Left lung (tissue), 10 donors: Measurements from ENCODE around the gene HS3ST5. TPM values are rescaled to one million over a fixed set of nuclear protein-coding genes. Genes with fewer than 3 reads are reported as not detected.

ENCODE experiments used
- ATAC-seq: fragments of 200-7000 bp; cut with Tn5 transposase; one replicate; pipeline ENCODE4 v1.9.1; 2020; ENCODE audit warnings: moderate library complexity
- DNase-seq, 4 donors: peaks; one replicate each; pipeline ENCODE4 v3.0.0-alpha.2; 2013 to 2020
- H3K27ac ChIP-seq, 2 donors: fragments of 200-600 bp; sonication (generic) in 1 of 2; one replicate each; pipeline versions ENCODE4 v1.5.0 to v1.8.0; 2020 to 2021
- H3K27me3 ChIP-seq, 2 donors: fragments of 200-600 bp; sonication (generic) in 1 of 2; one replicate each; pipeline versions ENCODE4 v1.5.0 to v1.8.0; 2020 to 2021
- H3K36me3 ChIP-seq, 2 donors: fragments of 200-600 bp; sonication (generic) in 1 of 2; one replicate each; pipeline versions ENCODE4 v1.5.0 to v1.8.0; 2020 to 2021
- H3K4me1 ChIP-seq, 2 donors: fragments of 200-600 bp; one replicate each; pipeline ENCODE4 v1.8.0; 2021
- H3K4me3 ChIP-seq, 2 donors: fragments of 200-600 bp; sonication (generic) in 1 of 2; one replicate each; pipeline versions ENCODE4 v1.5.0 to v1.8.0; 2020 to 2021; ENCODE audit warnings: mild to moderate bottlenecking in 1 of 2
- H3K9me3 ChIP-seq, 2 donors: fragments of 200-600 bp; sonication (generic) in 1 of 2; one replicate each; pipeline versions ENCODE4 v1.5.0 to v1.8.0; 2020 to 2021
- intact Hi-C, 2 donors: fragments of 100-400 bp; cut with DNase I; formaldehyde crosslinking; loops; one replicate each; pipeline versions ENCODE4 v1.11.2 to v1.14.2; 2022
- polyA plus RNA-seq, 6 donors: library from polyadenylated mRNA; unstranded; fragments of 120-200 nt; gene quantifications; one replicate each; pipeline ENCODE4 v1.2.1, GENCODE V29; 2013; ENCODE audit not compliant: insufficient read length in 6 of 6
- total RNA-seq, 2 donors: library from RNA; stranded (reverse); fragmentation: NEBNext Ultra II Directional; extraction: Animal tissue kit (Norgen Biotek cat#: 25700); gene quantifications; one replicate each; pipeline ENCODE4 v1.2.1, GENCODE V29; 2021
- TF ChIP-seq, protein P1 (sequence below), 2 donors: fragments of 200-600 bp; sonication (generic) in 1 of 2; IDR thresholded peaks; one replicate each; pipeline versions ENCODE4 v1.5.0 to v1.8.0; 2021; ENCODE audit warnings: antibody characterized with exemption in 2 of 2
- donor health status: DM: no; HTN: yes; CAD: no.
- donor health status: DM: no; HTN: no; CAD: no.

The HS3ST5 gene
- total and polyA plus RNA-seq, 8 donors: 0.06 to 0.33 (median 0.18) TPM; not detected in 1

DNA sequence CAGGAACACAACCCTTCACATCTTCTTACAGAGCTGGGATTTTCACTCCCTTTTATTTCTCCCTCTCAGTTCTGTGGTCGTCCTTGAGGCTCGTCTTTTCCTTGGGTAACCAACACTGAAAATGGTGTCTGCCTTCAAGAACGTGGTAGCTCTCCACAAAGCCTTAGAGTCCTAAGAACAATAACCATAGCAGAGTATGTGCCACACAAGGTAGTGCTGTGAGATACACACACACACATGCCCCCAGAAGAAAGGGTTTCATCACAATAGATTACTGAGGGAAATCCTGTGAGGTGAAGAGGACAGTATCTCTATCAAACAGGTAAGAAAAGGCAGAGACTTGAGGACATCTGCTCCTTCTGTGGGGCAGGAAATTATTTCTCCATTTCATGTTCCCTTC lies 267.0 kb downstream of the HS3ST5 start:
- no peak overlapping the region for H3K27ac ChIP-seq
- H3K27me3 ChIP-seq: no peaks in the 10 kb centered on the region
- TF ChIP-seq, protein P1, sequence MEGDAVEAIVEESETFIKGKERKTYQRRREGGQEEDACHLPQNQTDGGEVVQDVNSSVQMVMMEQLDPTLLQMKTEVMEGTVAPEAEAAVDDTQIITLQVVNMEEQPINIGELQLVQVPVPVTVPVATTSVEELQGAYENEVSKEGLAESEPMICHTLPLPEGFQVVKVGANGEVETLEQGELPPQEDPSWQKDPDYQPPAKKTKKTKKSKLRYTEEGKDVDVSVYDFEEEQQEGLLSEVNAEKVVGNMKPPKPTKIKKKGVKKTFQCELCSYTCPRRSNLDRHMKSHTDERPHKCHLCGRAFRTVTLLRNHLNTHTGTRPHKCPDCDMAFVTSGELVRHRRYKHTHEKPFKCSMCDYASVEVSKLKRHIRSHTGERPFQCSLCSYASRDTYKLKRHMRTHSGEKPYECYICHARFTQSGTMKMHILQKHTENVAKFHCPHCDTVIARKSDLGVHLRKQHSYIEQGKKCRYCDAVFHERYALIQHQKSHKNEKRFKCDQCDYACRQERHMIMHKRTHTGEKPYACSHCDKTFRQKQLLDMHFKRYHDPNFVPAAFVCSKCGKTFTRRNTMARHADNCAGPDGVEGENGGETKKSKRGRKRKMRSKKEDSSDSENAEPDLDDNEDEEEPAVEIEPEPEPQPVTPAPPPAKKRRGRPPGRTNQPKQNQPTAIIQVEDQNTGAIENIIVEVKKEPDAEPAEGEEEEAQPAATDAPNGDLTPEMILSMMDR (IDR thresholded peaks at IDR 0.05): no peak
- no peak overlapping the region for H3K4me3 ChIP-seq
- DNase-seq (no peak), ATAC-seq (no peak)
- H3K4me1 ChIP-seq: no peaks in the 10 kb centered on the region
- intact Hi-C loops: no loop called here
- no peaks in the 10 kb centered on the region for H3K9me3 ChIP-seq
- no peaks in the 10 kb centered on the region for H3K36me3 ChIP-seq

DNA sequence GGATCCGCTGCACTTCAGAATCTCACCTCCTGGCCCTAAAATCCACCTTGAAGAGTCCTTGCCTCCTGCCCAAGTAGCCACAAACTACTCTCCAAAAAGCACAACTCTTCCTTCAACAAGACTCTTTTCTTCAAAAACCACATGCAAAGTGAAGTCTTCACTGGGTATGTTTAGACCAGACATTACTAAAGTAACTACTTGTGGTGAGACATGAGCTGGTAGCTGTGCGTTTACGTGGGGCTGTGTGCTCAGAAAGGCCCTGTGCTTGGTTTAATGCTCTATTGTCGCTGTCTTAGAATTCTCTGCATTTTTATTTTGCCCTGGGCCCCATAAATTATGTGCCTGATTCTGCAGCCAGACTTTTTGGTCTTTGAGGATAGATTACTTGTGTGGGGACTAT lies 267.5 kb downstream of the HS3ST5 start:
- no peak overlapping the region for H3K4me3 ChIP-seq
- no peak for ATAC-seq
- no peaks in the 10 kb centered on the region for H3K4me1 ChIP-seq
- H3K9me3 ChIP-seq: no peaks in the 10 kb centered on the region
- TF ChIP-seq, protein P1 (IDR thresholded peaks at IDR 0.05): no peak
- H3K27me3 ChIP-seq: no peaks in the 10 kb centered on the region
- no peak for DNase-seq
- intact Hi-C loops: no loop called here
- H3K36me3 ChIP-seq: no peaks in the 10 kb centered on the region
- no peak overlapping the region for H3K27ac ChIP-seq

DNA sequence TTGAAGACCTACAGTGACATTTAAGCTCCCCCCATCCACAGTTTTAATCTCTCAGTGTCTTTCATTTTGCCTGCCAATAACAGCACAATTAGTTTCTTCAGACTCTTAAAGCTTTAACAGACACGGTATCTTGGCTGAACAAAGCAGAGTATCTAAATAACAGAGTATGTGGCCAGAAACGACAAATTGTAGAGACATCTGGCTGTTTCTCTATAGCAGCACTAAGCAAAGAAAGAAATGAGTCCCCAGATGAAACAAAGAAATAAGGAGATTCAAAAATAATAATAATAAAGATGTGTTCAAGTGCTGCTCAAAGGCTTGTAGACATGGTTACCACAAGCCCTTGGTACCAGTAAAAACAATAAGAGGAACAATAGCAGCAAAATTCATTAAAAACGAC lies 274.1 kb downstream of the HS3ST5 start:
- TF ChIP-seq, protein P1 (IDR thresholded peaks at IDR 0.05): no peak
- DNase-seq: no peak
- Histone ChIP-seq H3K4me3 (no peak overlapping the region), H3K36me3 (no peaks in the 10 kb centered on the region), H3K9me3 (no peaks in the 10 kb centered on the region), H3K27me3 (no peaks in the 10 kb centered on the region), H3K27ac (no peak overlapping the region), H3K4me1 (no peaks in the 10 kb centered on the region)
- no peak for ATAC-seq
- intact Hi-C loops: no loop called here

DNA sequence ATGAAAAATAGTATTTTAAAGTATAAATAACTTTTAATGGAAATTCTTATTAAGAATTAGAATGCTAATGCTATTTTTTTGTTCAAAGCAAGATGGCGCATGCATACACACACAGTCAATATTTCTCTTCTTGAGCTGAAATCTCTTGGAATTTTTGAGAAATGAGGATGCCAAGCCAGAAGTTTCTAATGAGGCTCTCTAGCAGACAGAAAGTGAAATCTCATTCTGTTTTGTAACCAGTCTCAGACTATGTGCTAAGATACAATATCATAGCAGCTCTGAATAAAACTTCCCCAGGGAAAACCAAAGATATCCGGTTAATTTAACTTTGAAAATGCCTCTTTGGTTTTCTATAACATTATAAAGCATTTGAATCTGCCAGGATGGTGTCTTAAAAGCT lies 274.7 kb downstream of the HS3ST5 start:
- no peak overlapping the region for H3K4me3 ChIP-seq
- no peaks in the 10 kb centered on the region for H3K9me3 ChIP-seq
- no peaks in the 10 kb centered on the region for H3K27me3 ChIP-seq
- intact Hi-C loops: no loop called here
- H3K27ac ChIP-seq: no peak overlapping the region
- no peaks in the 10 kb centered on the region for H3K36me3 ChIP-seq
- TF ChIP-seq, protein P1 (IDR thresholded peaks at IDR 0.05): no peak
- no peaks in the 10 kb centered on the region for H3K4me1 ChIP-seq
- ATAC-seq (no peak), DNase-seq (peak in 1 of 4 donors; percentile 15)

DNA sequence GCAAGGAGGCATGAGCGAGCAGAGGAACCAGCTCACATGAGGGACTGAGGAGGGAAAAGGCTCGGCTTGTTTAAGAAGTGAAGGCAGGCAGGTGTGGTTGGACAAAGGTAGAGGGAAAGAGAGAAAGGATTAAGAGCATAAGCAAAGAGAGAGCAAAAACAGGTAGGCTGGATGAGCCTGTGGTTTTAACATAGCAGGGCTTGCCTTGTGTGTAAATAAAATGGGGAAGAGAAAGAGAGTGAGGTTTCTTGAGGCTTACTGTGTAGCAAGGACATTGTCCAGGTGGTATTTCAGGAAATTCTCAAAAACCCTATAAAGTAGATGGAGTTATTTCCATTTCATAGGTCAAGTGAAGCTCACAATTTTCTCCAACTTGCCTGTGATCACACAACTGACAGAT lies 278.0 kb downstream of the HS3ST5 start:
- intact Hi-C loops: no loop called here
- Histone ChIP-seq H3K27ac (no peak overlapping the region), H3K27me3 (no peaks in the 10 kb centered on the region), H3K4me1 (no peaks in the 10 kb centered on the region), H3K36me3 (no peaks in the 10 kb centered on the region), H3K4me3 (no peak overlapping the region), H3K9me3 (no peaks in the 10 kb centered on the region)
- DNase-seq: no peak
- no peak for ATAC-seq
- TF ChIP-seq, protein P1 (IDR thresholded peaks at IDR 0.05): no peak
